AG08396 (cell line): ENCODE data around the gene GAGE13.
"Not testable (repeated sequence)": the region's sequence is repeated elsewhere in the genome, so short reads cannot be mapped to it uniquely, and the experiment has no call there.

Experiments used
- DNase-seq: peaks from one replicate; pipeline ENCODE4 v3.0.0; 2012; ENCODE audit warnings: low spot score, mixed read lengths

The GAGE13 gene

GRCh38 chrX:49331282-49331681 lies at the start of gene GAGE13:
TSS of gene GAGE13 (plus strand) at chrX:49331582. CDS start at chrX:49332738, 1,156 bp downstream.
- DNase-seq: not testable (repeated sequence)

- no peak for DNase-seq
Observed at GRCh38 chrX:49282647-49283011, 48.8 kb upstream of the GAGE13 start.

GRCh38 chrX:49284212-49284611 lies 47.2 kb upstream of the GAGE13 start:
- DNase-seq: no peak

- no peak for DNase-seq
Observed at GRCh38 chrX:49286136-49286535, 45.2 kb upstream of the GAGE13 start.

- DNase-seq: no peak
Observed at GRCh38 chrX:49286581-49286980, 44.8 kb upstream of the GAGE13 start.

- no peak for DNase-seq
Observed at GRCh38 chrX:49287665-49288064, 43.7 kb upstream of the GAGE13 start.

GRCh38 chrX:49290215-49290614 lies 41.2 kb upstream of the GAGE13 start:
- DNase-seq: no peak

GRCh38 chrX:49291615-49292337 lies 39.6 kb upstream of the GAGE13 start:
- peak; percentile 50 for DNase-seq

- no peak for DNase-seq
Observed at GRCh38 chrX:49292400-49293362, 38.7 kb upstream of the GAGE13 start.

- not testable (repeated sequence) for DNase-seq
Observed at GRCh38 chrX:49299293-49299692, 32.1 kb upstream of the GAGE13 start.

- DNase-seq: no peak
Observed at GRCh38 chrX:49300703-49301102, 30.7 kb upstream of the GAGE13 start.

- DNase-seq: no peak
Observed at GRCh38 chrX:49303346-49303745, 28.0 kb upstream of the GAGE13 start, which contains the start of gene GAGE10. TSS of gene GAGE10 (plus strand) at chrX:49303646. CDS start at chrX:49304860, 1,214 bp downstream.

- DNase-seq: not testable (repeated sequence)
Observed at GRCh38 chrX:49307775-49308174, 23.6 kb upstream of the GAGE13 start.

GRCh38 chrX:49308604-49309269 lies 22.6 kb upstream of the GAGE13 start:
- no peak for DNase-seq

GRCh38 chrX:49309401-49309981 lies 21.9 kb upstream of the GAGE13 start:
- DNase-seq: no peak

- DNase-seq: no peak
Observed at GRCh38 chrX:49310371-49310770, 21.0 kb upstream of the GAGE13 start.

GRCh38 chrX:49312176-49312575 lies 19.2 kb upstream of the GAGE13 start:
- no peak for DNase-seq

GRCh38 chrX:49316085-49316484 lies 15.3 kb upstream of the GAGE13 start:
- DNase-seq: no peak

- not testable (repeated sequence) for DNase-seq
Observed at GRCh38 chrX:49321737-49322136, 9.6 kb upstream of the GAGE13 start, which contains the start of gene GAGE12J. TSS of gene GAGE12J (plus strand) at chrX:49322037. CDS start at chrX:49323194, 1,157 bp downstream.

- not testable (repeated sequence) for DNase-seq
Observed at GRCh38 chrX:49322266-49322665, 9.1 kb upstream of the GAGE13 start.

- DNase-seq: not testable (repeated sequence)
Observed at GRCh38 chrX:49323735-49324134, 7.6 kb upstream of the GAGE13 start.

GRCh38 chrX:49330421-49330820 lies 961 bp upstream of the GAGE13 start:
- not testable (repeated sequence) for DNase-seq
